Measurements from ENCODE around the gene TTLL8. TPM values are rescaled to one million over a fixed set of nuclear protein-coding genes. Genes with fewer than 3 reads are reported as not detected.

The TTLL8 gene
- polyA plus RNA-seq, 1 experiment, result not detected

DNA sequence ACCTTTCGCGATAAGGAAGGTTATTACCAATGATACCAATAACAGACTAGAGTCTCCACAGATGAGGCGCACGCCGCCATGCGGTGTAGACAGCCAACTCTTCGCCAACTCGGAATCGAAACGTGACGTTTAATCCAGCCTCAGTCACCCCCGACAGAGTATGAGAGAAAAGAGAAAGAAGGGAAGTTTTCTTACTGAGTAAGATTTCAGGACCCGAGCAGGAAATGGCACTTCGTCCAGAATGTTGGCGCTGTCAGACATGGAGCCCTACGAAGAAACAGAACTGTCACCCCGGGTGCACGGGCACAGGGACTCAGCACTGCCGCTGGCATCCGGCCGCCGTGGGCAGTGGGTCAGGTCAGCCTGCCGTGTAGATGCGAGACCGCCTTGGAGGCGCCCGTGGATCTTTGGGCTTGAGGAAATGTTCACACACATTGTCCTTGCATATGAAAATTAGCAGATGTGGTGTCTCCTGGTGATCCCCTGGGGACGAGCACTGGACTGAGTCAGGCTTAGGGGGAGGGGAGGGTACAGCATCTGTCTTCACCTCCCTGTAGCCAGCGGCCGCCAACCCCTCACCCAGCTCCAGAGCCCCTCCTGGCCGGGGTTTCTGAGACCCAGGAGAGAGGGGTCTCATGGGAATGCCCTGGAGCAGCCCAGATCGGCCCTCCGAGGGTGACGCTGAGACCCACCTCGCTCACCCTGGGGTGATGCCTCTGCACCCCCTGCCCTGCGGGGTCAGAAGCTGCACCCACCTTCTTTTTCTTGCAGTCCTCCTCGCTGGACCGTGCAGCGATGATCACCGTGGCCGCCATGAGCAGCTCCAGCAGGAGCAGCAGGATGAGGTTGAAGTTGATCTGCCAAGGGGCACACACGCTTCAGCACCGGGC, 18.8 kb upstream of the TTLL8 start:
- ChIA-PET POLR2A (no interaction called here), CTCF (no interaction called here)
- DNase-seq (ENCODE audit: low read depth), result no peak

DNA sequence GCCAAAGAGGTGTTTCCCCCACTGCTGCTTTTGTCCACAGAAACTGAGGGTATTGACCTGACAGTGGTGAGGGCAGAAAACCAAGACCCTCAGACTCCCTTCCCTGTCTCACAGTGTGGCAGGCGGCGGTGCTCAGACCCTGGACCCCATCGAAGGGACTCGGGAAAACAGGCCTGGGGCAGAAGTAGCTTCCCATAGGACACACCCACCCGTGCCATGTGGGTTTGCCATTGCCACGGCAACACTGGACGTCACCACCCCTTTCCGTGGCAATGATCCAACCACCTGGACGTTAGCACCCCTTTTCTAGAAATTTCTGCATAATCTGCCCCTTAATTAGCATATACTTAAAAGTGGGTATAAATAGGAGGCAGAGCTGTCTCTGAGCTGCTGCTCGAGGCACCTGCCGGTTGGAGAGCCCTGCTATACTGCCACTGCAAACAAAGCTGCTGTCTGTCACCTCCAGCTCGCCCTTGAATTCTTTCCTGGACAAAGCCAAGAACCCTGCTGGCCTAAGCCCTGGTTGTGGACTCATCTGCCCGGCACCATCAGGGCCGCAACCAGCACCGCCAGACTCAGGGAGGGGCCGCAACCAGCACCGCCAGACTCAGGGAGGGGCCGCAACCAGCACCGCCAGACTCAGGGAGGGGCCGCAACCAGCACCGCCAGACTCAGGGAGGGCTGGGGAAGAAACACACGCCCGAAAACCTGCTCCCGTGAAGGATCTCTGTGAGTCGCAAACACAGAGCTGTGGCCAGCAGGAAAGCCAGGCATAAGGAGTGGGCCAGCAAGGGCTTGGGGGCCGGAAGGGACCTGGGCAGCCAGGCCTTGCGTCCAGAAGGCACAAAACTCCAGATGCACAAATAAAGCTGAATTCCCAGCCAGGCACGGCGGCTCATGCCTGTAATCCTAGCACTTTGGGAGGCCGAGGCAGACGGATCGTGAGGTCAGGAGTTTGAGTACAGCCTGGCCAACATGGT, 16.7 kb upstream of the TTLL8 start:
- TF ChIP-seq, protein P1, sequence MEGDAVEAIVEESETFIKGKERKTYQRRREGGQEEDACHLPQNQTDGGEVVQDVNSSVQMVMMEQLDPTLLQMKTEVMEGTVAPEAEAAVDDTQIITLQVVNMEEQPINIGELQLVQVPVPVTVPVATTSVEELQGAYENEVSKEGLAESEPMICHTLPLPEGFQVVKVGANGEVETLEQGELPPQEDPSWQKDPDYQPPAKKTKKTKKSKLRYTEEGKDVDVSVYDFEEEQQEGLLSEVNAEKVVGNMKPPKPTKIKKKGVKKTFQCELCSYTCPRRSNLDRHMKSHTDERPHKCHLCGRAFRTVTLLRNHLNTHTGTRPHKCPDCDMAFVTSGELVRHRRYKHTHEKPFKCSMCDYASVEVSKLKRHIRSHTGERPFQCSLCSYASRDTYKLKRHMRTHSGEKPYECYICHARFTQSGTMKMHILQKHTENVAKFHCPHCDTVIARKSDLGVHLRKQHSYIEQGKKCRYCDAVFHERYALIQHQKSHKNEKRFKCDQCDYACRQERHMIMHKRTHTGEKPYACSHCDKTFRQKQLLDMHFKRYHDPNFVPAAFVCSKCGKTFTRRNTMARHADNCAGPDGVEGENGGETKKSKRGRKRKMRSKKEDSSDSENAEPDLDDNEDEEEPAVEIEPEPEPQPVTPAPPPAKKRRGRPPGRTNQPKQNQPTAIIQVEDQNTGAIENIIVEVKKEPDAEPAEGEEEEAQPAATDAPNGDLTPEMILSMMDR (IDR thresholded peaks at IDR 0.05; ENCODE audit: insufficient read depth, low read depth, low read length), result no peak
- no peaks in the 10 kb centered on the region; the same call in 1 of the 2 replicates for H3K27me3 ChIP-seq (ENCODE audit: control insufficient read depth, insufficient read depth, low read length)
- H3K36me3 ChIP-seq (ENCODE audit: control insufficient read depth, insufficient read depth, low read length), result no peaks in the 10 kb centered on the region
- no peak overlapping the region for H3K4me3 ChIP-seq (ENCODE audit: low read depth, low read length)
- POLR2A ChIA-PET, result no interaction called here
- DNase-seq (ENCODE audit: low read depth), result no peak
- CTCF ChIA-PET, result interaction anchor here (0.7 kb wide), 1 partner anchor 18 kb away, joined by 3 read pairs; no protein-coding TSS in a partner anchor

More for the DNA sequence above, 18.8 kb upstream of the TTLL8 start:
- no peaks in the 10 kb centered on the region for H3K36me3 ChIP-seq (ENCODE audit: control insufficient read depth, insufficient read depth, low read length)
- peaks cover 3% of the 10 kb centered on the region; the same call in 1 of the 2 replicates for H3K27me3 ChIP-seq (ENCODE audit: control insufficient read depth, insufficient read depth, low read length)
- H3K4me3 ChIP-seq (ENCODE audit: low read depth, low read length), result no peak overlapping the region
- TF ChIP-seq, protein P1 (IDR thresholded peaks at IDR 0.05; ENCODE audit: insufficient read depth, low read depth, low read length), result no peak

DNA sequence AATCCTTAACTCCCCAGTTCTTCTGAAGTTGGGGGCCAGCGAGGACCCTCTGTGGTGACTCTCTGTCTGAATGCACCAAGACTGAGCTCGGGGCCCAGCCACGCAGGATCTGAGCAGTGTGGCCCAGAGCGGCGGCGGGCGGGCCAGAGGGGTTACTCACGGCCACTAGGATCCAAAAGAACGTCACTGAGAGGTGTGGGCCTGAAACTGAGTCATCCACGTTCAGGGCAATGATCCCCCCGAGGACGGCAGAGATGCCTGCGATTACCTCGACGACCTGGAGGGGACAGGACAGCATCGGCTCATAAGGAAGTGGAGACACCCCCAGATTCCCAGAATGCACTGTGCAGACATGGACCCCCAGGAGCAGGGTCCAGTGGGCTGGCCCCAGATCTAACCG, 16.0 kb upstream of the TTLL8 start:
- Histone ChIP-seq H3K27me3 (ENCODE audit: control insufficient read depth, insufficient read depth, low read length) (no peaks in the 10 kb centered on the region; the same call in 1 of the 2 replicates), H3K36me3 (ENCODE audit: control insufficient read depth, insufficient read depth, low read length) (no peaks in the 10 kb centered on the region), H3K4me3 (ENCODE audit: low read depth, low read length) (no peak overlapping the region)
- TF ChIP-seq, protein P1 (IDR thresholded peaks at IDR 0.05; ENCODE audit: insufficient read depth, low read depth, low read length), result no peak
- ChIA-PET POLR2A (no interaction called here), CTCF (no interaction called here)
- no peak for DNase-seq (ENCODE audit: low read depth)

DNA sequence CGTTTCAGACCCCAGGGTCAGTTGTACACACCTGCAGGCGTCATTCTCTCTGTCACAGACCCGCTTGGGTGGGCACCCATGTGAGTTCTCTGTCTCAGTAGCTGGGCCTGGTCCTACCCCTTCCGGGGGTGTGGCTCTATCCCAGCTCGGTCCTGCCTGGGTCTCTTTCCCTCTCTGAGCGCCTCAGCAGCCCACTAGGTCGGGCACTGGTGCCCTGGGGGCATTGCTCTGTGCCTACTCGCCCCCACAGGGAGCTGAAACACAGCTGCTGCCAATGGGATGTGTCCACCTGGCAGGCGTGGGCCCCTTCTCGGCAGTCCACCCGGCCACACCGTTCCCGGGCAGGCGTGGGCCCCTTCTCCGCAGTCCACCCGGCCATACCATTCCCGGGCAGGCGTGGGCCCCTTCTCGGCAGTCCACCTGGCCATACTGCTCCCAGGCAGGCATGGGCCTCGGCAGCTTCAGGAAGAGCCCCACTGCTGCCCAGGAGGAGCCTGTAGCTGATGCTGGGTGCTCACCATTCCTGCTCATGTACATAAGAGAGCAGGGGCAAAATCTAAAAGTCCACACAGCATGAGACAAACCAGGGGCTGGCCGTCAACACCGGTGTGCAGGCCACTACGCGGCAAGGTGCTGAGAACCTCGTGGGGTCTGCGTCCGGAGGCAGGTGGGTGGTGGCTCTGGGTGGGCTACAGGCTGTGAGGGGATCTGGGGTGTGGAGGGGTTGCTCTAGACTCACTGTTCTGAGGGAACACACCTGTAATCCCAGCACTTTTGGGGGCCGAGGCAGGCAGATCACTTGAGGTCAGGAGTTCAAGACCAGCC, 14.8 kb upstream of the TTLL8 start:
- H3K36me3 ChIP-seq (ENCODE audit: control insufficient read depth, insufficient read depth, low read length), result no peaks in the 10 kb centered on the region
- CTCF ChIA-PET, result interaction anchor here (0.8 to 1.3 kb wide), 2 partner anchors 31 to 41 kb away, joined by 3 read pairs; no protein-coding TSS in a partner anchor
- POLR2A ChIA-PET, result no interaction called here
- no peak overlapping the region for H3K4me3 ChIP-seq (ENCODE audit: low read depth, low read length)
- TF ChIP-seq, protein P1 (IDR thresholded peaks at IDR 0.05; ENCODE audit: insufficient read depth, low read depth, low read length), result no peak
- no peak for DNase-seq (ENCODE audit: low read depth)
- no peaks in the 10 kb centered on the region; the same call in 1 of the 2 replicates for H3K27me3 ChIP-seq (ENCODE audit: control insufficient read depth, insufficient read depth, low read length)
